ENCODE data around the gene IZUMO2.

The IZUMO2 gene

GRCh38 chr19:50178320-50178719 lies 15.2 kb upstream of the IZUMO2 start:
- Histone ChIP-seq H3K4me3 (ENCODE audit: low read length) (no peak overlapping the region), H3K36me3 (ENCODE audit: control insufficient read depth, insufficient read depth, low read length) (no peaks in the 10 kb centered on the region), H3K27me3 (ENCODE audit: control insufficient read depth, insufficient read depth, low read length) (no peaks in the 10 kb centered on the region), H3K27ac (ENCODE audit: low read depth, low read length) (no peak overlapping the region), H3K9ac (ENCODE audit: low read length) (no peak overlapping the region), H3K4me1 (ENCODE audit: control insufficient read depth, insufficient read depth, low read length) (no peaks in the 10 kb centered on the region)

- H3K27me3 ChIP-seq (ENCODE audit: control insufficient read depth, insufficient read depth, low read length): no peaks in the 10 kb centered on the region
- no peaks in the 10 kb centered on the region for H3K4me1 ChIP-seq (ENCODE audit: control insufficient read depth, insufficient read depth, low read length)
- H3K4me3 ChIP-seq (ENCODE audit: low read length): no peak overlapping the region
- no peak overlapping the region for H3K9ac ChIP-seq (ENCODE audit: low read length)
- H3K27ac ChIP-seq (ENCODE audit: low read depth, low read length): no peak overlapping the region
- H3K36me3 ChIP-seq (ENCODE audit: control insufficient read depth, insufficient read depth, low read length): no peaks in the 10 kb centered on the region
These were observed 13.7 kb upstream of the IZUMO2 start for GRCh38 chr19:50176775-50177174.

GRCh38 chr19:50175924-50176323 lies 12.8 kb upstream of the IZUMO2 start:
- Histone ChIP-seq H3K36me3 (ENCODE audit: control insufficient read depth, insufficient read depth, low read length) (no peaks in the 10 kb centered on the region), H3K27ac (ENCODE audit: low read depth, low read length) (no peak overlapping the region), H3K9ac (ENCODE audit: low read length) (no peak overlapping the region), H3K27me3 (ENCODE audit: control insufficient read depth, insufficient read depth, low read length) (no peaks in the 10 kb centered on the region), H3K4me1 (ENCODE audit: control insufficient read depth, insufficient read depth, low read length) (no peaks in the 10 kb centered on the region), H3K4me3 (ENCODE audit: low read length) (no peak overlapping the region)

GRCh38 chr19:50174100-50174793 lies 11.2 kb upstream of the IZUMO2 start:
- Histone ChIP-seq H3K9ac (ENCODE audit: low read length) (no peak overlapping the region), H3K4me1 (ENCODE audit: control insufficient read depth, insufficient read depth, low read length) (no peaks in the 10 kb centered on the region), H3K27ac (ENCODE audit: low read depth, low read length) (no peak overlapping the region), H3K36me3 (ENCODE audit: control insufficient read depth, insufficient read depth, low read length) (no peaks in the 10 kb centered on the region), H3K27me3 (ENCODE audit: control insufficient read depth, insufficient read depth, low read length) (no peaks in the 10 kb centered on the region), H3K4me3 (ENCODE audit: low read length) (no peak overlapping the region)

GRCh38 chr19:50173127-50173526 lies 10.0 kb upstream of the IZUMO2 start:
- H3K36me3 ChIP-seq (ENCODE audit: control insufficient read depth, insufficient read depth, low read length): no peaks in the 10 kb centered on the region
- no peak overlapping the region for H3K4me3 ChIP-seq (ENCODE audit: low read length)
- H3K27ac ChIP-seq (ENCODE audit: low read depth, low read length): no peak overlapping the region
- H3K9ac ChIP-seq (ENCODE audit: low read length): no peak overlapping the region
- H3K27me3 ChIP-seq (ENCODE audit: control insufficient read depth, insufficient read depth, low read length): no peaks in the 10 kb centered on the region
- H3K4me1 ChIP-seq (ENCODE audit: control insufficient read depth, insufficient read depth, low read length): no peaks in the 10 kb centered on the region

GRCh38 chr19:50172726-50173125 lies 9.6 kb upstream of the IZUMO2 start:
- Histone ChIP-seq H3K4me3 (ENCODE audit: low read length) (no peak overlapping the region), H3K27ac (ENCODE audit: low read depth, low read length) (no peak overlapping the region), H3K36me3 (ENCODE audit: control insufficient read depth, insufficient read depth, low read length) (no peaks in the 10 kb centered on the region), H3K4me1 (ENCODE audit: control insufficient read depth, insufficient read depth, low read length) (no peaks in the 10 kb centered on the region), H3K27me3 (ENCODE audit: control insufficient read depth, insufficient read depth, low read length) (no peaks in the 10 kb centered on the region), H3K9ac (ENCODE audit: low read length) (no peak overlapping the region)

GRCh38 chr19:50171752-50172151 lies 8.7 kb upstream of the IZUMO2 start:
- Histone ChIP-seq H3K9ac (ENCODE audit: low read length) (no peak overlapping the region), H3K27me3 (ENCODE audit: control insufficient read depth, insufficient read depth, low read length) (no peaks in the 10 kb centered on the region), H3K4me3 (ENCODE audit: low read length) (no peak overlapping the region), H3K4me1 (ENCODE audit: control insufficient read depth, insufficient read depth, low read length) (no peaks in the 10 kb centered on the region), H3K36me3 (ENCODE audit: control insufficient read depth, insufficient read depth, low read length) (no peaks in the 10 kb centered on the region), H3K27ac (ENCODE audit: low read depth, low read length) (no peak overlapping the region)

- H3K9ac ChIP-seq (ENCODE audit: low read length): no peak overlapping the region
- H3K27ac ChIP-seq (ENCODE audit: low read depth, low read length): no peak overlapping the region
- H3K36me3 ChIP-seq (ENCODE audit: control insufficient read depth, insufficient read depth, low read length): no peaks in the 10 kb centered on the region
- H3K27me3 ChIP-seq (ENCODE audit: control insufficient read depth, insufficient read depth, low read length): no peaks in the 10 kb centered on the region
- no peak overlapping the region for H3K4me3 ChIP-seq (ENCODE audit: low read length)
- no peaks in the 10 kb centered on the region for H3K4me1 ChIP-seq (ENCODE audit: control insufficient read depth, insufficient read depth, low read length)
These were observed 4.2 kb upstream of the IZUMO2 start for GRCh38 chr19:50167314-50167721.

- no peaks in the 10 kb centered on the region for H3K4me1 ChIP-seq (ENCODE audit: control insufficient read depth, insufficient read depth, low read length)
- no peak overlapping the region for H3K9ac ChIP-seq (ENCODE audit: low read length)
- H3K27me3 ChIP-seq (ENCODE audit: control insufficient read depth, insufficient read depth, low read length): no peaks in the 10 kb centered on the region
- no peak overlapping the region for H3K4me3 ChIP-seq (ENCODE audit: low read length)
- H3K27ac ChIP-seq (ENCODE audit: low read depth, low read length): no peak overlapping the region
- H3K36me3 ChIP-seq (ENCODE audit: control insufficient read depth, insufficient read depth, low read length): no peaks in the 10 kb centered on the region
These were observed 4.0 kb downstream of the IZUMO2 start for GRCh38 chr19:50159078-50159477.

- no peaks in the 10 kb centered on the region for H3K4me1 ChIP-seq (ENCODE audit: control insufficient read depth, insufficient read depth, low read length)
- H3K9ac ChIP-seq (ENCODE audit: low read length): no peak overlapping the region
- no peaks in the 10 kb centered on the region for H3K36me3 ChIP-seq (ENCODE audit: control insufficient read depth, insufficient read depth, low read length)
- H3K27me3 ChIP-seq (ENCODE audit: control insufficient read depth, insufficient read depth, low read length): no peaks in the 10 kb centered on the region
- H3K4me3 ChIP-seq (ENCODE audit: low read length): no peak overlapping the region
- H3K27ac ChIP-seq (ENCODE audit: low read depth, low read length): no peak overlapping the region
These were observed 4.5 kb downstream of the IZUMO2 start for GRCh38 chr19:50158577-50158976.

- Histone ChIP-seq H3K4me1 (ENCODE audit: control insufficient read depth, insufficient read depth, low read length) (no peaks in the 10 kb centered on the region), H3K4me3 (ENCODE audit: low read length) (no peak overlapping the region), H3K27me3 (ENCODE audit: control insufficient read depth, insufficient read depth, low read length) (no peaks in the 10 kb centered on the region), H3K9ac (ENCODE audit: low read length) (no peak overlapping the region), H3K27ac (ENCODE audit: low read depth, low read length) (no peak overlapping the region), H3K36me3 (ENCODE audit: control insufficient read depth, insufficient read depth, low read length) (no peaks in the 10 kb centered on the region)
These were observed 7.5 kb downstream of the IZUMO2 start for GRCh38 chr19:50155520-50156109.

GRCh38 chr19:50154529-50154928 lies 8.6 kb downstream of the IZUMO2 start:
- Histone ChIP-seq H3K4me1 (ENCODE audit: control insufficient read depth, insufficient read depth, low read length) (no peaks in the 10 kb centered on the region), H3K9ac (ENCODE audit: low read length) (no peak overlapping the region), H3K36me3 (ENCODE audit: control insufficient read depth, insufficient read depth, low read length) (no peaks in the 10 kb centered on the region), H3K4me3 (ENCODE audit: low read length) (no peak overlapping the region), H3K27me3 (ENCODE audit: control insufficient read depth, insufficient read depth, low read length) (no peaks in the 10 kb centered on the region), H3K27ac (ENCODE audit: low read depth, low read length) (no peak overlapping the region)

- Histone ChIP-seq H3K27me3 (ENCODE audit: control insufficient read depth, insufficient read depth, low read length) (no peaks in the 10 kb centered on the region), H3K4me3 (ENCODE audit: low read length) (no peak overlapping the region), H3K9ac (ENCODE audit: low read length) (no peak overlapping the region), H3K4me1 (ENCODE audit: control insufficient read depth, insufficient read depth, low read length) (no peaks in the 10 kb centered on the region), H3K27ac (ENCODE audit: low read depth, low read length) (no peak overlapping the region), H3K36me3 (ENCODE audit: control insufficient read depth, insufficient read depth, low read length) (no peaks in the 10 kb centered on the region)
These were observed 10.5 kb downstream of the IZUMO2 start for GRCh38 chr19:50152578-50152977.
